ENCODE results near the gene LGALS9. TPM values are rescaled to one million over a fixed set of nuclear protein-coding genes. Genes with fewer than 3 reads are reported as not detected.
A peak's percentile ranks its signal among the peaks of the same experiment; 100 is the strongest.
"Not testable (repeated sequence)": the region's sequence is repeated elsewhere in the genome, so short reads cannot be mapped to it uniquely, and the experiment has no call there.

Gene LGALS9
- total and polyA plus RNA-seq, 3 experiments from 2014 or later = 9.3 to 9.9 (median 9.8) TPM

DNA sequence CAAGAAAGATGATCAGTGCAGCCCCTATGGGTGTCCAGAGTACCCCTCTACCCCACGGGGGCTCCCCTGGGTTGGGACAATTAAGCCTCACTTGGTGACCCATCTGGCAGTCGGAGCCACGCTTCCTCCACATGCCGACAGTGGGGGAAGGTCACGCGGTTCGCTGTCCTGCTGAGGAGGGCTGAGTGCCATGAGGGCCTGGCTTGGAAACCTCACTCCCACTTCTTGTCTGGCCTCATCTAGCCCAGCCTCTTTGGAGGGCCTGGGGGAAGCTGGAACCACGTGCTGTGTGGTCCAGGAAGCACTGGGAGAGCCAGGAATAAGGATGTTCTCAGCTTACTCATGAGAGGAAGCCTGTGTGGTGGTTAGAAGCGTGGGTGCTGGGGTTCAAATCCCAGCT is 1.8 kb downstream of the LGALS9 start:
- peaks cover 24% of the 10 kb centered on the region for H3K4me1 ChIP-seq (ENCODE audit: insufficient read depth, low read length)
- POLR2A ChIA-PET; DNase-seq; H3K36me3 Mint-ChIP-seq; H3K27me3 Mint-ChIP-seq; H3K36me3 ChIP-seq (ENCODE audit: insufficient read depth, low read length); H3K27ac ChIP-seq (ENCODE audit: low read depth, low read length); H3K9me3 ChIP-seq (ENCODE audit: low read length); H3K4me3 ChIP-seq (ENCODE audit: low read length); H3K27me3 ChIP-seq (ENCODE audit: insufficient read depth, low read length, poor library complexity, severe bottlenecking); H3K27ac Mint-ChIP-seq; H3K9me3 Mint-ChIP-seq: not testable (repeated sequence)
- H3K4me3 Mint-ChIP-seq = peak overlapping the region in 2 of 7 donors; percentile 26 to 42
- H3K4me1 Mint-ChIP-seq = peaks cover 26 to 41% (median 40%) of the 10 kb centered on the region in 3 donors
- CTCF ChIA-PET = interaction anchor here (1.2 to 2.5 kb wide), 4 partner anchors 9 to 30 kb away, joined by 3 to 6 read pairs (median 6); no protein-coding TSS in a partner anchor

DNA sequence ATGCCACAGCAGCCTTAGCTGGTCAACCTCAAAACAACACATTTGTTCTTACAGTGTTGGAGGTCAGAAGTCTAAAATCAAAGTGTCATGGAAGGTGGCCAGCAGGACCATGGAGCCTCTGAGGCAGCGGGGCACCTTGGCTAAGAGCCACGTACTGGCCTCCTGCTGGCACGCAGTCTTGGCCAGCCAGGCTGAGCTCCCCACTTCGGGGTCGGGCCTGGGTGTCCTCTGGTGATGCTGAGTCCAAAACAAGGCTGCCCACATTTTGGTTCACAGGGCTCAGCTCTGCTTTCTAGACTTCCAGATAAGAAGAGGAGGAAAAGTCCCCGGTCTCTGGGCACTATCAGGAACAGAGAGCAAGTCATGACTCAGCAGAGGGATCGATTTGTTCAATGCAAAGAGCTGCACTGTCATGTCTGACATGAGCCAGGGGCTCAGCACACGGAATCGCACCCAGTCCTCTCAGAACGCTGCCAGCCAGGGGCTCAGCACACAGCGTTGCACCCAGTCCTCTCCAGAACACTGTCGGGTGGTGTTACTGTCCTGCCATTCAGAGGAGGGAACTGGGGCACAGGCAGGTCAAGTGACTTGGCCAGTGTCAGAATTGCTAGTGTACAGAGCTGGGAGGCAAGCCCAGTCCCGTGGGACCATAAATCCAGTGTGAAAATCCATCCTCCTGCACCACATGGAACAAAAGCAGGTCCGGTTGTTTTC is 2.5 kb downstream of the LGALS9 start:
- H3K27me3 ChIP-seq (ENCODE audit: insufficient read depth, low read length, poor library complexity, severe bottlenecking) = no peaks in the 10 kb centered on the region
- Mint-ChIP-seq H3K4me3 (peak overlapping the region in 2 of 7 donors; percentile 30 to 42), H3K27ac (peak overlapping the region in 2 of 8 donors; percentile 19 to 61), H3K36me3 (peaks cover 0 to 3% (median 0%) of the 10 kb centered on the region in 3 donors), H3K27me3 (no peaks in the 10 kb centered on the region), H3K4me1 (peaks cover 26 to 41% (median 40%) of the 10 kb centered on the region in 3 donors), H3K9me3 (no peaks in the 10 kb centered on the region)
- no peak overlapping the region for H3K27ac ChIP-seq (ENCODE audit: low read depth, low read length)
- H3K4me3 ChIP-seq (ENCODE audit: low read length) = no peak overlapping the region
- ChIA-PET CTCF (interaction anchor here (1.1 to 2.5 kb wide), 4 partner anchors 10 to 31 kb away, joined by 3 to 6 read pairs (median 4); no protein-coding TSS in a partner anchor), POLR2A (no interaction called here)
- peaks cover 24% of the 10 kb centered on the region for H3K4me1 ChIP-seq (ENCODE audit: insufficient read depth, low read length)
- no peaks in the 10 kb centered on the region for H3K36me3 ChIP-seq (ENCODE audit: insufficient read depth, low read length)
- no peaks in the 10 kb centered on the region for H3K9me3 ChIP-seq (ENCODE audit: low read length)
- no peak for DNase-seq

DNA sequence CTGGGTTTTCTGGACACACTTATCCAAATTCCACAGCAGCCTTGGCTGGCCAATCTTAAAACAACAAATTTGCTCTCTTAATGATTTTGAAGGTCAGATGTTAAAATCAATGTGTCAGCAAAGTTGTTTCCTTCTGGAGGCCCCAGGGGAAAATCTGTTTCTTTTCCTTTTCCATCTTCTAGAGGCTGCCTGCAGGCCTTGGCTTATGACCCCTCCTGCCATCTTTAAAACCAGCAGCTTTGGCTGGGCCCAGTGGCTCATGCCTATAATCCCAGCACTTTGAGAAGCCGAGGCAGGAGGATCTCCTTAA is 3.0 kb downstream of the LGALS9 start:
- H3K27ac ChIP-seq (ENCODE audit: low read depth, low read length) = no peak overlapping the region
- POLR2A ChIA-PET = no interaction called here
- Mint-ChIP-seq H3K27ac (peak overlapping the region in 1 of 8 donors; percentile 19), H3K27me3 (no peaks in the 10 kb centered on the region), H3K36me3 (peaks cover 0 to 5% (median 0%) of the 10 kb centered on the region in 3 donors), H3K9me3 (no peaks in the 10 kb centered on the region), H3K4me3 (no peak overlapping the region), H3K4me1 (peaks cover 26 to 41% (median 40%) of the 10 kb centered on the region in 3 donors)
- CTCF ChIA-PET = interaction anchor here (1.1 to 2.5 kb wide), 4 partner anchors 10 to 31 kb away, joined by 3 to 6 read pairs (median 4); no protein-coding TSS in a partner anchor
- H3K4me1 ChIP-seq (ENCODE audit: insufficient read depth, low read length) = peaks cover 24% of the 10 kb centered on the region
- H3K4me3 ChIP-seq (ENCODE audit: low read length) = no peak overlapping the region
- no peak for DNase-seq
- no peaks in the 10 kb centered on the region for H3K27me3 ChIP-seq (ENCODE audit: insufficient read depth, low read length, poor library complexity, severe bottlenecking)
- H3K36me3 ChIP-seq (ENCODE audit: insufficient read depth, low read length) = no peaks in the 10 kb centered on the region
- no peaks in the 10 kb centered on the region for H3K9me3 ChIP-seq (ENCODE audit: low read length)

DNA sequence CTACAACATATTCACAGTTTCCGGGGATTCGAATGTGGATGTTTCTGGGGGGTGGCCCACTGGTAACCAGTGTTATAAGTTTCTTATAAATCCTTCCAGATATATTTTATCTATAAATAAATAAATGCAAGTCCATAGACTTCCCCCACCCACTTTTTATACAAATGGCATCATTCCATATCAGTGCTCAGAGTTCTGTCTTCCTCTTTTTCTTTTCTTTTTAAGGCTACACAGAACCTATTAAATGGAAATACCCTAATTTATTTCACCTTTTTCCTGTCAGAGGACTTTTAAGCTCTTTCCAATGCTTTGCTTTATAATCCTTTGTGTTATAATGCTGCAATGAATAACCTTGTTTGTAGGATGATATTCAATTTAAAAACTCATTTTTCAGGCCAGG is 3.8 kb downstream of the LGALS9 start:
- Mint-ChIP-seq H3K4me3 (peak overlapping the region in 2 of 7 donors; percentile 55 to 84), H3K27ac (peak overlapping the region in 3 of 8 donors; percentile 26 to 68 (median 38)), H3K36me3 (peaks cover 0 to 5% (median 0%) of the 10 kb centered on the region in 3 donors), H3K9me3 (no peaks in the 10 kb centered on the region), H3K4me1 (peaks cover 22 to 36% (median 34%) of the 10 kb centered on the region in 3 donors), H3K27me3 (no peaks in the 10 kb centered on the region)
- Histone ChIP-seq H3K9me3 (ENCODE audit: low read length) (no peaks in the 10 kb centered on the region), H3K27ac (ENCODE audit: low read depth, low read length) (no peak overlapping the region), H3K4me3 (ENCODE audit: low read length) (no peak overlapping the region), H3K4me1 (ENCODE audit: insufficient read depth, low read length) (peaks cover 24% of the 10 kb centered on the region), H3K36me3 (ENCODE audit: insufficient read depth, low read length) (no peaks in the 10 kb centered on the region), H3K27me3 (ENCODE audit: insufficient read depth, low read length, poor library complexity, severe bottlenecking) (no peaks in the 10 kb centered on the region)
- CTCF ChIA-PET = interaction anchor here (0.9 to 1.1 kb wide), 3 partner anchors 15 to 31 kb away, joined by 3 to 4 read pairs (median 4); no protein-coding TSS in a partner anchor
- DNase-seq = no peak
- POLR2A ChIA-PET = no interaction called here

DNA sequence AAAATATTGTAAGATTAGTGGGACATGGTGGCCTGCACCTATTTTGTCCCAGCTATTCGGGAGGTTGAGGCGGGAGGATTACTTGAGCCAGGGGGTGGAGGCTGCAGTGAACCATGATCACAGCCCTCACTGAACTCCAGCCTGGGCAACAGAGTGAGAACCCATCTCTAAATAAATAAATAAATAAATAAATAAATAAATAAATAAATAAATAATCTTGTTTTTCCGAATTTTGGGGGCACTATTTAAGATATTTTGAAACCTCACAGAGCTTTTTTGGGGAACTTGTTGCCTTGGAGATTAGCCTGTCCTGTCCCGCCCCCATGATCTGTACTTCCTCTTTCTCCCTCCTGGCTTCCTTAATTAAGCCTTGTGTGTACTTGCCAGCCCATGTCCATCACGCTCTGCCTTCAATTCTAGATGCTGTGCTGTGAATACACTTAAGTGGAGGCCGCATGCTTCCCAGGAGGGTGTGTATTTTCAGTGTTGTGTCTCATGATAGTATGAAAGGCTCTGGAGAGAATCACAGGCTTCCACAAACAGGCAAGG is 4.4 kb downstream of the LGALS9 start:
- CTCF ChIA-PET = interaction anchor here (0.9 kb wide), 2 partner anchors 19 to 32 kb away, joined by 3 to 4 read pairs; no protein-coding TSS in a partner anchor
- peaks cover 16 to 30% (median 29%) of the 10 kb centered on the region in 3 donors for H3K4me1 Mint-ChIP-seq
- POLR2A ChIA-PET = no interaction called here
- no peaks in the 10 kb centered on the region for H3K27me3 Mint-ChIP-seq
- H3K9me3 Mint-ChIP-seq = no peaks in the 10 kb centered on the region
- H3K4me3 ChIP-seq (ENCODE audit: low read length) = no peak overlapping the region
- H3K36me3 ChIP-seq (ENCODE audit: insufficient read depth, low read length) = no peaks in the 10 kb centered on the region
- H3K27me3 ChIP-seq (ENCODE audit: insufficient read depth, low read length, poor library complexity, severe bottlenecking) = no peaks in the 10 kb centered on the region
- peaks cover 18% of the 10 kb centered on the region for H3K4me1 ChIP-seq (ENCODE audit: insufficient read depth, low read length)
- H3K4me3 Mint-ChIP-seq = no peak overlapping the region
- no peak for DNase-seq
- no peaks in the 10 kb centered on the region for H3K9me3 ChIP-seq (ENCODE audit: low read length)
- no peak overlapping the region for H3K27ac ChIP-seq (ENCODE audit: low read depth, low read length)
- peak overlapping the region in 2 of 8 donors; percentile 35 to 68 for H3K27ac Mint-ChIP-seq
- peaks cover 0 to 10% (median 4%) of the 10 kb centered on the region in 3 donors for H3K36me3 Mint-ChIP-seq

DNA sequence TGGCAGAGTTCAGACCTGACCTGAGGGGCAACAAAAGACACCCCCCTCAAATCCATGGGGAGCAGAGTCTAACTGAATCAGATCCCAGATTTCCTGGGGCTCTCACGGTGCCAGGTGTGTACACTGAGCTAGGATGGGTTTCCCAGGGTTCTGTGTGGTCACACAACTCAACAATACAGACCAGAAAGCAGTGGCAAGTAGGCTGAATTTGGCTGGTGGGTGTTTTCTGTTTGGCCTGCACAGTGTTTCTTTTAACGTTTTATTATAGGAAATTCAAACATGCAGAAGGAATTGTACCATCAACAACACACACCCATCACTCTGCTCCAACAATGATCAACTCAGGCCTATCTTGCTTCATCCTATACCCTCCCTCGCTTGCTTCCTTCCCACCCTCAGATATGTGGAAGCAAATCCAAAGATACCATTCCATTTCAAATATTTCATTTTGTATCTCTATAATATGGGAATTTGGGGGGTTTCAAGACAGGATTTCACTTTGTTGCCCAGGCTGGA is 5.1 kb downstream of the LGALS9 start:
- CTCF ChIA-PET = interaction anchor here (0.9 kb wide), 1 partner anchor 33 kb away, joined by 4 read pairs; no protein-coding TSS in a partner anchor
- H3K4me1 Mint-ChIP-seq = peaks cover 11 to 23% (median 22%) of the 10 kb centered on the region in 3 donors

DNA sequence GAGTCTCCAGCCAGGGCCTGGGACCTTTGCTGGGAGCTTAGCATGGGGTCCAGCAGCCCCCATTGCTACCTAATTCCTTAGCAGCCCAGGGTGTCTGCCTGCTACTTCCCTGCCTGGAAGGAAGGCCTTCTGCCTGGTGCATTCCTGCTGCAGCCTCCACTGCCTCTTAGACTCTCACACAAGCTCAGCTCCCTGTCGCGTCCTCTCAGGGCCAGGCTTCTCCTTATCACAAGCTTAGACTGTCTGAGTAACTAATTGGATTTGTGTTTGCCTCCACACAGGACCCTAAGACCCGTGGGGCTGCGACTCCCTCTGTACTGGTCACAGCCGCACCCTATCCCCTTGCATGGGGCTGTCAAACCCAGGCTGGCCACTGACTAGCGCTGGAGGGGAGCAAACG is 6.8 kb downstream of the LGALS9 start:
- DNase-seq; CTCF ChIA-PET; H3K36me3 ChIP-seq (ENCODE audit: insufficient read depth, low read length); H3K4me3 Mint-ChIP-seq; H3K27ac ChIP-seq (ENCODE audit: low read depth, low read length); H3K9me3 Mint-ChIP-seq; H3K4me1 ChIP-seq (ENCODE audit: insufficient read depth, low read length); H3K27me3 Mint-ChIP-seq; H3K27me3 ChIP-seq (ENCODE audit: insufficient read depth, low read length, poor library complexity, severe bottlenecking); H3K9me3 ChIP-seq (ENCODE audit: low read length); H3K27ac Mint-ChIP-seq; H3K4me3 ChIP-seq (ENCODE audit: low read length): not testable (repeated sequence)
- Mint-ChIP-seq H3K4me1 (peaks cover 2 to 14% (median 13%) of the 10 kb centered on the region in 3 donors), H3K36me3 (peaks cover 0 to 20% (median 10%) of the 10 kb centered on the region in 3 donors)
- POLR2A ChIA-PET = interaction anchor here (0.5 kb wide), 1 partner anchor 18 kb away, joined by 4 read pairs; no protein-coding TSS in a partner anchor

More for the DNA sequence above, 5.1 kb downstream of the LGALS9 start:
- H3K4me3 Mint-ChIP-seq; H3K9me3 ChIP-seq (ENCODE audit: low read length); H3K9me3 Mint-ChIP-seq; H3K4me3 ChIP-seq (ENCODE audit: low read length); H3K27me3 ChIP-seq (ENCODE audit: insufficient read depth, low read length, poor library complexity, severe bottlenecking); H3K27ac ChIP-seq (ENCODE audit: low read depth, low read length); H3K36me3 ChIP-seq (ENCODE audit: insufficient read depth, low read length); H3K27me3 Mint-ChIP-seq; POLR2A ChIA-PET; DNase-seq: not testable (repeated sequence)
- peaks cover 0 to 15% (median 7%) of the 10 kb centered on the region in 3 donors for H3K36me3 Mint-ChIP-seq
- peaks cover 12% of the 10 kb centered on the region for H3K4me1 ChIP-seq (ENCODE audit: insufficient read depth, low read length)
- H3K27ac Mint-ChIP-seq = peak overlapping the region in 3 of 8 donors; percentile 35 to 70 (median 35)

DNA sequence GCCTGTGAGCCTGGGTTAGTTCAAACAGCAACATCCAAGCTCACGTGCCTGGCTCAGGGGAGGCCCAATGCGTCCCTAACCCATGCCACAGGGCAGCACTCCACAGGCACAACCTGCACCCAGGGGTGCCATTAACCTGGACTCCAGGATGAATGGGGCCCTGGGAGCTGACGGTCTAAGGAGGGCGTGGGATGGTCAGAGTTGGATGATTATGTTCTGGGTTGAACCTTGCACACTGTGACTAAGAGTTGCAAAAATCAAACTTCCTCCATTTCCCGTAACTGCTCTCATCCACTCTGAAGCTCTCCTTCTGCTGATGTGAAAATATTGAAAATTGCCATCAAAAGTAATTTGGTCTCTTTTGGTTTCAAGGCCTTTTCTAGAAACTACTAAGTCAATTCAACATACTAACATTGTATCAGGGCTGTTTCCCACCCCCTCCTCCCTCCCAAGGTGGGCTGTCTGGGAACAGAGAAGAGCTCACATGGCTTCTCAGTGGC is 7.5 kb downstream of the LGALS9 start:
- H3K36me3 ChIP-seq (ENCODE audit: insufficient read depth, low read length); POLR2A ChIA-PET; H3K4me3 Mint-ChIP-seq; H3K4me1 Mint-ChIP-seq; H3K4me1 ChIP-seq (ENCODE audit: insufficient read depth, low read length); H3K27me3 Mint-ChIP-seq; H3K27me3 ChIP-seq (ENCODE audit: insufficient read depth, low read length, poor library complexity, severe bottlenecking); H3K4me3 ChIP-seq (ENCODE audit: low read length); DNase-seq; H3K9me3 ChIP-seq (ENCODE audit: low read length); H3K27ac Mint-ChIP-seq; H3K27ac ChIP-seq (ENCODE audit: low read depth, low read length); H3K9me3 Mint-ChIP-seq: not testable (repeated sequence)
- CTCF ChIA-PET = interaction anchor here (1.3 to 2.2 kb wide), 2 partner anchors 17 to 39 kb away, joined by 3 to 7 read pairs; no protein-coding TSS in a partner anchor
- H3K36me3 Mint-ChIP-seq = peaks cover 0 to 20% (median 10%) of the 10 kb centered on the region in 3 donors
